ENCODE results near the gene ID3. TPM values are rescaled to one million over a fixed set of nuclear protein-coding genes. Genes with fewer than 3 reads are reported as not detected.

The ID3 gene
- total RNA-seq, 1 donor from 2014 or later: 487 TPM

- Mint-ChIP-seq H3K4me1 (peaks cover 16% of the 10 kb centered on the region), H3K27me3 (ENCODE audit: low read depth) (no peaks in the 10 kb centered on the region), H3K9me3 (no peaks in the 10 kb centered on the region), H3K4me3 (no peak overlapping the region), H3K27ac (no peak overlapping the region), H3K36me3 (peaks cover 4% of the 10 kb centered on the region)
- no peak for DNase-seq (ENCODE audit: low spot score in 2 of 2, unreplicated experiment in 2 of 2)
- no peak for TF ChIP-seq CTCF (IDR thresholded peaks at IDR 0.05; ENCODE audit: unreplicated experiment)
Observed at GRCh38 chr1:23525558-23526250, 33.6 kb downstream of the ID3 start.

GRCh38 chr1:23524716-23525401 is 34.4 kb downstream of the ID3 start:
- TF ChIP-seq CTCF (IDR thresholded peaks at IDR 0.05; ENCODE audit: unreplicated experiment): no peak
- DNase-seq (ENCODE audit: low spot score in 2 of 2, unreplicated experiment in 2 of 2): no peak
- Mint-ChIP-seq H3K36me3 (peaks cover 4% of the 10 kb centered on the region), H3K27ac (no peak overlapping the region), H3K4me1 (peaks cover 14% of the 10 kb centered on the region), H3K4me3 (no peak overlapping the region), H3K27me3 (ENCODE audit: low read depth) (no peaks in the 10 kb centered on the region), H3K9me3 (no peaks in the 10 kb centered on the region)

GRCh38 chr1:23524163-23524562 is 35.1 kb downstream of the ID3 start:
- H3K36me3 Mint-ChIP-seq: peaks cover 4% of the 10 kb centered on the region
- TF ChIP-seq CTCF (IDR thresholded peaks at IDR 0.05; ENCODE audit: unreplicated experiment): no peak
- H3K4me3 Mint-ChIP-seq: no peak overlapping the region
- no peaks in the 10 kb centered on the region for H3K27me3 Mint-ChIP-seq (ENCODE audit: low read depth)
- H3K4me1 Mint-ChIP-seq: peaks cover 8% of the 10 kb centered on the region
- no peak for DNase-seq (ENCODE audit: low spot score in 2 of 2, unreplicated experiment in 2 of 2)
- H3K27ac Mint-ChIP-seq: no peak overlapping the region
- H3K9me3 Mint-ChIP-seq: no peaks in the 10 kb centered on the region

GRCh38 chr1:23522244-23522982 is 36.9 kb downstream of the ID3 start:
- Mint-ChIP-seq H3K4me1 (no peaks in the 10 kb centered on the region), H3K9me3 (no peaks in the 10 kb centered on the region), H3K27me3 (ENCODE audit: low read depth) (no peaks in the 10 kb centered on the region)

GRCh38 chr1:23521588-23521987 is 37.7 kb downstream of the ID3 start:
- H3K4me3 Mint-ChIP-seq: no peak overlapping the region
- no peak for TF ChIP-seq CTCF (IDR thresholded peaks at IDR 0.05; ENCODE audit: unreplicated experiment)
- no peaks in the 10 kb centered on the region for H3K9me3 Mint-ChIP-seq
- H3K36me3 Mint-ChIP-seq: peaks cover 6% of the 10 kb centered on the region
- H3K27me3 Mint-ChIP-seq (ENCODE audit: low read depth): no peaks in the 10 kb centered on the region
- H3K27ac Mint-ChIP-seq: no peak overlapping the region
- no peak for DNase-seq (ENCODE audit: low spot score in 2 of 2, unreplicated experiment in 2 of 2)
- no peaks in the 10 kb centered on the region for H3K4me1 Mint-ChIP-seq

More at GRCh38 chr1:23522244-23522982, 36.9 kb downstream of the ID3 start:
- no peak for TF ChIP-seq CTCF (IDR thresholded peaks at IDR 0.05; ENCODE audit: unreplicated experiment)
- Mint-ChIP-seq H3K27ac (no peak overlapping the region), H3K4me3 (no peak overlapping the region), H3K36me3 (peaks cover 6% of the 10 kb centered on the region)
- no peak for DNase-seq (ENCODE audit: low spot score in 2 of 2, unreplicated experiment in 2 of 2)
